ENCODE data around the gene ACTRT2.

- no peak for TF ChIP-seq CTCF (IDR thresholded peaks at IDR 0.05; ENCODE audit: insufficient read depth, low read length, poor library complexity, severe bottlenecking)
- no peak for TF ChIP-seq EZH2phosphoT487 (conservative IDR thresholded peaks at IDR 0.05; ENCODE audit: low read length)
These were observed 29.3 kb downstream of the ACTRT2 start for GRCh38 chr1:3050603-3051002.
